Esophagus (tissue), 2 donors: ENCODE measurements around the gene RELL1. TPM values are rescaled to one million over a fixed set of nuclear protein-coding genes. Genes with fewer than 3 reads are reported as not detected.
A peak's percentile ranks its signal among the peaks of the same experiment; 100 is the strongest.

ENCODE experiments used
- H3K27ac ChIP-seq, 2 donors: one replicate each; pipeline ENCODE4 v1.5.1; 2013; ENCODE audit warnings: low read depth in 2 of 2, mild to moderate bottlenecking in 2 of 2, inconsistent platforms in 1 of 2, low read length in 1 of 2, moderate library complexity in 1 of 2
- H3K27me3 ChIP-seq, 2 donors: one replicate each; pipeline ENCODE4 v1.6.1; 2013; ENCODE audit warnings: low read length in 2 of 2, control low read depth in 1 of 2, mild to moderate bottlenecking in 1 of 2; ENCODE audit not compliant: insufficient read depth in 2 of 2, control insufficient read depth in 1 of 2
- H3K36me3 ChIP-seq, 2 donors: one replicate each; pipeline ENCODE4 v1.6.1; 2013; ENCODE audit warnings: low read length in 1 of 2; ENCODE audit not compliant: control insufficient read depth in 2 of 2, insufficient read depth in 2 of 2
- H3K4me1 ChIP-seq, 2 donors: one replicate each; pipeline ENCODE4 v1.6.1; 2013; ENCODE audit warnings: low read length in 1 of 2; ENCODE audit not compliant: control insufficient read depth in 2 of 2, insufficient read depth in 2 of 2
- H3K4me3 ChIP-seq, 2 donors: one replicate each; pipeline ENCODE4 v1.5.1; 2013; ENCODE audit warnings: low read length in 2 of 2, mild to moderate bottlenecking in 2 of 2, low read depth in 1 of 2, moderate library complexity in 1 of 2
- H3K9me3 ChIP-seq, 2 donors: one replicate each; pipeline ENCODE4 v1.6.1; 2013; ENCODE audit warnings: mild to moderate bottlenecking in 2 of 2, low read depth in 1 of 2, low read length in 1 of 2, moderate library complexity in 1 of 2; ENCODE audit not compliant: control insufficient read depth in 2 of 2, insufficient read depth in 1 of 2
- WGBS, 2 donors: extraction: QIAGEN DNeasy Blood & Tissue Kit; methylation state at CpG; one replicate each; pipeline ENCODE4 v1.1.7; 2013; 5-methylcytosine and 5-hydroxymethylcytosine counted together
- polyA plus RNA-seq, 2 donors: library from polyadenylated mRNA; stranded (reverse); fragments of 200-250 nt; gene quantifications; one replicate each; pipeline ENCODE4 v1.2.3, GENCODE V29; 2013
- donor health status: healthy with polysubstance abuse.
- donor health status: Bipolar disorder and iron deficiency.

The RELL1 gene
- polyA plus RNA-seq, 2 donors, result 2.1 to 2.8 TPM

DNA sequence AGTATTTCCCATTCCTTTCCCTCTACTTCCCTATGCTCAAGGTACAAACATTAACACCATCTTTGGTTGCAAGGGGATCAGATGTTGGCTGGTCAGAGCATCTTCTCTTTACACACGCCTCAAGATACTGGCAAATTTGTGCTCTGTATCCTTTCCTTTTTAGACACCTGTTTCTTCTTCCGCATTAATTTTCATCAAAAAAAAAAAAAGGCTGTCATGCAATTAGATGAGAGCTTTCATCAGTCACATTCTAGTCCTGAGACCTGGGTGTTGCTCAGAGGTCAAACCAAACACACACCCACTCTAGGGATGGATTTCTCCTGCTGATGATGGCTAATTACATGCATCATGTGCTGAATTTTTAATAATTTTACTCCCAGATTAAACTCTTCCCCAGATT, 2.0 kb downstream of the RELL1 start:
- H3K4me3 ChIP-seq, result no peak overlapping the region

DNA sequence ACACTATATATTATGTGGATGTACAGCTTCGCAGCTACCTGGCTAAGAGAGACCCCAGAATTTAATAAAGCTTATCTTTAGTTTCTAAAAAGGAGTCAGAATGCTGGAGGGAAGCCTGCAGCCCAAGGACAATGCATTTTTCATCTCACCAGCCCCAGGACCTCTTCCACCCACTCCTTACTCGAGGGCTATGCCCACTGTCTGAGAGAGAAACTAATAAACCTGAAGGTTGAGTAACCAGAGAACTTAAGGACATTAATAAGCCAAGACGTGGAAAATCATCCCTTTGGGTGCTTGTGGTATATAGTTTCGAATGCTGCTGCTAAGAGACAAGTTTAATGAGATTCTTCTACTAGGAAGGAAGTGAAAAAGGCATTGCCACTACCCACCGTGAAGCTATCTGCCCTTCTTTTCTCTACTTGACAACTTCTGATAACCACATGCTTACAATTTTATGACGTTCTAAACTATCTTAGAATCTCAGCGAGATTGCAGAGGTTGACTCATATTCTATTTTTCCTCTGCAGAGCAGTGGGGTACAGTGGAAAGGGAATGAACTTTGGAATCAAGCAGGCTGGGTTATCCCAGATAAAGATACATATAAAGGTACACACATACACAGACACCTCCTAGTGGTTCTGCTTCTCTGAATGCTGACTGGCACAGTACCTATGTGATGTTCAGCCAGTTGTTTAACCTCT, 3.3 kb downstream of the RELL1 start:
- no peak overlapping the region for H3K27ac ChIP-seq
- no peaks in the 10 kb centered on the region for H3K9me3 ChIP-seq
- peak overlapping the region in 1 of 2 donors; percentile 6 for H3K4me3 ChIP-seq
- no peaks in the 10 kb centered on the region for H3K36me3 ChIP-seq
- WGBS, 2 donors, result 53 to 69% methylated on average over 7 of the region's 7 CpGs
- no peaks in the 10 kb centered on the region for H3K27me3 ChIP-seq
- no peaks in the 10 kb centered on the region for H3K4me1 ChIP-seq

More for the DNA sequence above, 2.0 kb downstream of the RELL1 start:
- Histone ChIP-seq H3K27me3 (no peaks in the 10 kb centered on the region), H3K9me3 (no peaks in the 10 kb centered on the region), H3K4me1 (no peaks in the 10 kb centered on the region), H3K27ac (no peak overlapping the region), H3K36me3 (no peaks in the 10 kb centered on the region)
- 93 to 97% methylated on average over 2 of the region's 2 CpGs for WGBS, 2 donors

DNA sequence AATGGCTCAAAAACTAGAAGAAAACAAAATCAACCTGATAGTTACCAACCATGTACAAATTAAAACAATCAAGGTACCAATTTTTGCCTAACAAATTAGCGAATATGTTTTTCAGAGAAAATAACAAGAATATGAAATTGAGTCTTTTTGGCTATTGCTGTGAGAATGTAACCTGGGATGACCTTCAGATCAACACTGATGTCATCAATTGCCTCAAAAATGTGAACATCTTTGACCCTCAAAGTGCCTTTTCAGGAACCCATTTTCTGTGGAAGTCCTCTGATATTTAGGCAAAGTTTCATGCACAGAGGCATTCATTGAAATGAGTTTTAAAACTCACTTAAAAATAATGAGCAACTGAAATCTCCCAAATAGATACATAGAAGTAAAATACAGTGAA, 6.1 kb downstream of the RELL1 start:
- Histone ChIP-seq H3K9me3 (no peaks in the 10 kb centered on the region), H3K4me3 (no peak overlapping the region), H3K27me3 (no peaks in the 10 kb centered on the region), H3K4me1 (peaks cover 0 to 3% of the 10 kb centered on the region in 2 donors), H3K27ac (no peak overlapping the region), H3K36me3 (no peaks in the 10 kb centered on the region)
- WGBS, 2 donors, result 93 to 100% methylated on average over 1 of the region's 1 CpG

DNA sequence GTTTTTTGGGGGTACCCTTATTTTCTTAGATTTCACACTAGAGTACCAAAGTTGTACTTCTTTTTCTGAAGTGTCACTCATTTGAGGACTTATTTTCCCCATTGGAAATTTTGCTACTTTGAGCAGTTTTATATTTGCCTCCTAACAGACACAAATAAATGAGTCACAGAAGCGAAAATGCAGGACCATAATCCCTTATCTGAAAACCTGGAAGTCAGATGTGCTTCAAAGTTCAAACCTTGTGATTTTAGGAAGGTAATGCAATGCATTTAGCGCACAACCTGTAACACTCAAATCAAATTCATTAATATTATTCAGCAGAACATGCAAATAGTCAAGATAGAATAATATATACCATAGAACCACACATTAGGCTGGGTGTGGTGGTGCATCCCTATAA, 6.9 kb downstream of the RELL1 start:
- Histone ChIP-seq H3K4me3 (no peak overlapping the region), H3K27ac (no peak overlapping the region), H3K9me3 (no peaks in the 10 kb centered on the region), H3K4me1 (peaks cover 0 to 3% of the 10 kb centered on the region in 2 donors), H3K27me3 (no peaks in the 10 kb centered on the region), H3K36me3 (no peaks in the 10 kb centered on the region)
- WGBS, 2 donors, result 85 to 87% methylated on average over 2 of the region's 2 CpGs

DNA sequence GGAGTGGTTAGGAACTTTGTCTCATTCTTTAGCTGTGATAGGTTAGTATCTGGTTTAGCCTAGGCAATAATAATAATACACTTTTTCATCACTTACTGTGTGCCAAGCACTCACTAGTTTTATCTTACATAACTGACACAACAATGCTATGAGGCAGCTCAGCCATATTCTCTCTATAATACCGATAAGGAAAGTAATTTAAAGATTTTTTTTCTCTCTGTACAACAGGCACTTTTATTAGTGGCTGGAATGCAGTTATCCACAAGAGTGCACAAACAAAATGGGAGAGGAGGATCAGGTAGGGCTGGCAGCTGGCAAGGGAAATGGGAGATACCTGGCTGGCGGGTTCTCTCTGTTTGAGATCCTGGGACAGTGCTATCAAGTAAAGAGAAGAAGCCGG, 7.6 kb downstream of the RELL1 start:
- Histone ChIP-seq H3K27me3 (no peaks in the 10 kb centered on the region), H3K27ac (no peak overlapping the region), H3K4me3 (no peak overlapping the region), H3K4me1 (peaks cover 0 to 3% of the 10 kb centered on the region in 2 donors), H3K36me3 (no peaks in the 10 kb centered on the region), H3K9me3 (no peaks in the 10 kb centered on the region)
- 72 to 92% methylated on average over 3 of the region's 3 CpGs for WGBS, 2 donors

DNA sequence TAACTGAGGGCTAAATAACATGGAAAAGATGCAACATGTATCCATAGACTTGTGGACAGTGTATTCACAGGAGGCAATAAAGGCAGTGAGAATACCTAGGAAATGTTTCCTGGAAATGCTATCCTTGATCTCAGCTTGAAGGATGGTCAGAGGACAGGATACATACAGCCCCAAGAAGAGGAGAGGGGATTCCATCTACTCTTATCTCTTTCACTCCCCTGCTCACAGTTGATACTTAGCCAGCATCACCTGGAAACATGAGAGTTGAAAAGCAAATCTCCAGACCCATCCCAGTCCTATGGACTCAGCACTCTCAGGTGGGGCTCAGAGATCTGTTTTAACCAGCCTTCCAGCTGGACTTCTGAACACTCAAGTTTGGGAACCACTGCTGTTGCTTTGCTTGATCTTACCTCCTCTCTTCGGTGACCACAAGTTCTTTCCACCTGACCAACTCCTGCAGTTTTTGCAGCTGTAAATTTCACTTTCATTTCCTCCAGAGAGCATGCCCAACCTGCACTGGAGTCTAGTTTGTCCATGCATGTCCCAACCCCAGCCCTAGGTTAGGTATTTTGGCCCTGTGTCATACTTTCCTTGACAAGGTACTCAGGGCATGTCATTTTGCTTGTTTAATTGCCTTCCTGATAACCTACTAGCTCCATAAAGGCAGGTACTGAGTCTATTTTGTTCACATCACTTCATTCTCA, 10.4 kb downstream of the RELL1 start:
- 49 to 64% methylated on average over 1 of the region's 1 CpG for WGBS, 2 donors
- peaks cover 0 to 3% of the 10 kb centered on the region in 2 donors for H3K4me1 ChIP-seq

DNA sequence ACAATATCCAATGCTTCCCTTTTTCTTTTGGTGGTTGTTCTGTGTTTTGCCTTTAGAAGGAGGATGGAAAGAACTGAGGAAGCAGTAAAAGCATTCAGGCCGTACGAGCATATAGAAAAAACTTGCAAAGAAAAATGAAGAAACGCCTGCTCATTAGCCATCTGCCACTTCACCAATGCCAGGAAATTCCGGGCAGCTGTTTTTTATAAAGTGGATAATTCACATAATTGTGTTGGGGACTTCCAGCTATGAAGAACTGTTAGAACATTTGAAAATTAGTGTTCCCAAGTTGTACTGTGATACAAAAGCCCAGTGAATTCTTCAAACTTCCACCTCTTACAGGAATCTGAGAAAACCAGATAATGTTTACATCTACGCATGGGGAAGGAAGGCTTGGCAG, 11.7 kb downstream of the RELL1 start:
- Histone ChIP-seq H3K4me1 (peaks cover 0 to 3% of the 10 kb centered on the region in 2 donors), H3K36me3 (no peaks in the 10 kb centered on the region), H3K27me3 (no peaks in the 10 kb centered on the region), H3K27ac (no peak overlapping the region), H3K4me3 (no peak overlapping the region), H3K9me3 (no peaks in the 10 kb centered on the region)
- 32 to 33% methylated on average over 5 of the region's 5 CpGs for WGBS, 2 donors

More for the DNA sequence above, 10.4 kb downstream of the RELL1 start:
- Histone ChIP-seq H3K36me3 (no peaks in the 10 kb centered on the region), H3K27me3 (no peaks in the 10 kb centered on the region), H3K27ac (no peak overlapping the region), H3K9me3 (no peaks in the 10 kb centered on the region), H3K4me3 (no peak overlapping the region)

DNA sequence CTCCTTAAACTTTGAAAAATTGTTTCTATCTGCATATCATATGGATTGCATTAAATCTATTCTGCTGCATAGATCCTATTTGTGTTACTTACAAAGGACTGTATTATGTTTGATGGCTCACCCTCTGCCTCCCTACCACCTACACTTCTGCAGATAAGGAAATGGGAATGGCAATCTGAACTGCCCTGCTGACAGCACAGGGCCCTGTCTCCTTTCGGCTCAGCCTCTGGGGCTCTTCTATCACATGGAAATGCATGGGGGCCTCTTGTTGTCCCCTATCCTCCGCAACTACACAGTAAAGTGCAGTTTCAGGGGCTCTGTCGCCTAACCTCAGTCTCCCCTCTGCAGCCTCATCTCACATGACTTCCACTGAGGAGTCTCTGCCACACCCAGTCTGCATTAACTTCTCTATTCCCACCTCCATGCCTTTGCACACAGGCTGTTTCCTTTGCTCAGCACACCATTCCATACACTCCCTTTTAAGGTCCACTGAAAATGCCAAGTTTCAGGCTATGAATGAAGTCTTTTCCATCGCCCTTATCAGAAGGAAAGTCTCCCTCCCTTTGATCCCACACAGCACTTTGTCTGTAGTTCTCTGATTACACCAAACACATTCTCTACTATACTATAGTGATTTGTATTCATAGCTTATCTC, 12.5 kb downstream of the RELL1 start:
- Histone ChIP-seq H3K36me3 (no peaks in the 10 kb centered on the region), H3K4me1 (peaks cover 0 to 3% of the 10 kb centered on the region in 2 donors), H3K27ac (no peak overlapping the region), H3K27me3 (no peaks in the 10 kb centered on the region), H3K9me3 (no peaks in the 10 kb centered on the region), H3K4me3 (no peak overlapping the region)
- 82 to 86% methylated on average over 4 of the region's 4 CpGs for WGBS, 2 donors

DNA sequence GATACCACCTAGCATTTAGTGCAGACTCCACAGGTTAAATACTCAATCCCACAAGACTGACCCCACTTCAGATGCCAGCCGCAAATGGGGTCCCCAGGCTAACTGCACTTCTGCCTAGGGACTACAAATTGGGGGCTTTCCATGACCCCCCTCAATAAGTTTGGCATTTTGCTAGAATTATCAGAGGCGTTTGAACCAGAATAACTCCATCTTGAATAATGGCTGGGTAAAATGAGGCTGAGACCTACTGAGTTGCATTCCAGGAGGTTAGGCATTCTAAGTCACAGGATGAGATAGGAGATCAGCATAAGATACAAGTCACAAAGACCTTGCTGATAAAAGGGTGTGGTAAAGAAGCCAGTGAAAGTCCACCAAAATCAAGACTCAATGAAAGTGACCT, 15.1 kb downstream of the RELL1 start:
- Histone ChIP-seq H3K36me3 (no peaks in the 10 kb centered on the region), H3K4me3 (no peak overlapping the region), H3K27me3 (no peaks in the 10 kb centered on the region), H3K4me1 (peaks cover 0 to 10% of the 10 kb centered on the region in 2 donors), H3K27ac (no peak overlapping the region), H3K9me3 (no peaks in the 10 kb centered on the region)
- WGBS, 2 donors, result 49 to 55% methylated on average over 2 of the region's 2 CpGs
